HG03025 (cell line): ENCODE measurements around the gene UTP20.

Experiments
- ATAC-seq: cut with Tn5 transposase; IDR thresholded peaks from one replicate; pipeline ENCODE4 v1.9.1; 2021; ENCODE audit warnings: mild to moderate bottlenecking, moderate library complexity; ENCODE audit not compliant: unreplicated experiment, low FRiP score

The UTP20 gene

GRCh38 chr12:101424620-101425019, 144.7 kb downstream of the UTP20 start:
- no peak for ATAC-seq

- no peak for ATAC-seq
Measured at GRCh38 chr12:101430456-101430855, 150.6 kb downstream of the UTP20 start.

GRCh38 chr12:101436136-101436535, 156.2 kb downstream of the UTP20 start:
- ATAC-seq = no peak
